ENCODE measurements around the gene PWWP2B. TPM values are rescaled to one million over a fixed set of nuclear protein-coding genes. Genes with fewer than 3 reads are reported as not detected.

PWWP2B gene
- 10 to 100 TPM in 3 of 5 donors, 1 to 10 TPM in 2; 6.1 to 18.4 (median 10.7) TPM for polyA plus RNA-seq (ENCODE audit: insufficient read depth in 1 of 5, insufficient read length in 5 of 5, low replicate concordance in 1 of 5)
- long read RNA-seq, donor 1, transcript PWWP2B-201 (3 exons, 2,651 nt) = major isoform, 7 of 13 reads
- long read RNA-seq, donor 1, partial matches to known transcripts = 5 of 13 reads
- long read RNA-seq, donor 1, other reads (novel, unspliced or antisense) = 0 of 13 reads
- long read RNA-seq, donor 2, partial matches to known transcripts = 0 of 5 reads
- long read RNA-seq, donor 2, other reads (novel, unspliced or antisense) = 0 of 5 reads
- long read RNA-seq, donor 3, transcript PWWP2B-201 (3 exons, 2,651 nt) = major isoform, 7 of 10 reads
- long read RNA-seq, donor 3, partial matches to known transcripts = 0 of 10 reads
- long read RNA-seq, donor 3, other reads (novel, unspliced or antisense) = 0 of 10 reads
- long read RNA-seq, donor 4, partial matches to known transcripts = 0 of 4 reads
- long read RNA-seq, donor 4, other reads (novel, unspliced or antisense) = 0 of 4 reads
- long read RNA-seq, donor 5, partial matches to known transcripts = 0 of 3 reads
- long read RNA-seq, donor 5, other reads (novel, unspliced or antisense) = 0 of 3 reads
- long read RNA-seq, donor 6, transcript PWWP2B-201 (3 exons, 2,651 nt) = major isoform, 10 of 20 reads
- long read RNA-seq, donor 6, partial matches to known transcripts = 6 of 20 reads
- long read RNA-seq, donor 6, other reads (novel, unspliced or antisense) = 0 of 20 reads
- long read RNA-seq, donor 7, partial matches to known transcripts = 0 of 6 reads
- long read RNA-seq, donor 7, other reads (novel, unspliced or antisense) = 0 of 6 reads
- long read RNA-seq, donor 8, partial matches to known transcripts = 0 of 3 reads
- long read RNA-seq, donor 8, other reads (novel, unspliced or antisense) = 0 of 3 reads

DNA sequence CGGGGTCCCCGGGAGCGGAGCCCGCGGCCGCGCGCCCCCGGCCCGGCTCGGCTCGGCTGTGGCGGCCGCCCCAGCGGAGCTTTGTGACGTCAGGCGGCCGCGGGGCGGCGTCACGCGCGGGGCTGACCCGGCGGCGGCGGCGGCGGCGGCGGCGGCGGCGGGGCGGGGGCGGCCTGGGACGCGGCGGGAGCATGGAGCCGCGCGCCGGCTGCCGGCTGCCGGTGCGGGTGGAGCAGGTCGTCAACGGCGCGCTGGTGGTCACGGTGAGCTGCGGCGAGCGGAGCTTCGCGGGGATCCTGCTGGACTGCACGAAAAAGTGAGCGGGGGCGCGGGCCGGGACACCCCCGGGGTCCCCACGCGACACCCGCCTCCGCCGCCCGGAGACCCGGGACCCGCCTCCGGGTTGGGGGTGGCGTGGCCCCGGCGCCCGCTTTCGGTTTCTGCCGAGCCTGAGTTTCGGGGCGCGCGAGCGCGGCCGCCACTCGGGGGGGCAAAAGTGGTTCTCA, at the start of gene PWWP2B:
Gene PWWP2B, plus strand, starts transcription at position 165 of the 506 bp plus-strand sequence. Its CDS starts 27 bp downstream, at position 192.
- DNase-seq = no peak

DNA sequence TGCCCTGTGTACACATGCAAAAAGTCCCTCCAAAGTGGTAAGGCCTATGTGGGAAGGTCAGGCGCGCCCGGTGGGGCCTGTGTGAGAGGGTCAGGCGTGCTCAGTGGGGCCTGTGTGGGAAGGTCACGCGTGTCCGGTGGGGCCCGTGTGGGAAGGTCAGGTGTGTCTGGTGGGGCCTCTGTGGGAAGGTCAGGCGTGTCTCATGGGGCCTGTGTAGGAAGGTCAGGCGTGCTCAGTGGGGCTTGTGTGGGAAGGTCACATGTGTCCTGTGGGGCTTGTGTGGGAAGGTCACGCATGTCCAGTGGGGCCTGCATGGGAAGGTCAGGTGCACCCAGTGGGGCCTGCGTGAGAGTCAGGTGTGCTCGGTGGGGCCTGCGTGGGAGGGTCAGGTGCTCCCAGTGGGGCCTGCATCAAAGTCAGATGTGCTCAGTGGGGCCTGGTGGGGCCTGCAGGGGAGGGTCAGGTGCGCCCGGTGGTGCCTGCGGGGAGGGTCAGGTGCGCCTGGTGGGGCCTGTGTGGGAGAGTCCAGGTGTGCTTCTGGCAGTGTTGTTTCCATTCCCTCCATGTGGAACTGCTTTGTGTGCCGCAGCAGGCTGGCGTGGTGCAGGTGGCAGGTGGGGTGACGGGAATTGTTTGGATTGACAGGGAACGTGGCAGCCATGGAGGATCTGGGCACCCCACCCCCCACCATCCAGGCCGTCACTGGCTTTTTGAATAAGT, 49.6 kb upstream of the PWWP2B start:
- DNase-seq = no peak

DNA sequence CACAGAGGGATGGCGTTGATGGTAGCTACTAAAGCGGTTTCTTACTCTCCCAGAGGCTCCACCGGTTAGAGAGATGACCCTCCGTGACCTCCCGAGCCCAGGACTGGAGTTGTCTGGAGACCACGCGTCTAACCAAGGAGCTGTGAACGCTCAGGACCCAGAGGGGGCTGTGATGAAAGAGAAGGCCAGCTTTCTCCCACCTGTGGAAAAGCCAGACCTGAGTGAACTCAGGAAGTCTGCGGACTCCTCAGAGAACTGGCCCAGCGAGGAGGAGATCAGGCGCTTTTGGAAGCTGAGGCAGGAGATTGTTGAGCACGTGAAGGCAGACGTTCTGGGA, 49.1 kb upstream of the PWWP2B start:
- no peak for DNase-seq

DNA sequence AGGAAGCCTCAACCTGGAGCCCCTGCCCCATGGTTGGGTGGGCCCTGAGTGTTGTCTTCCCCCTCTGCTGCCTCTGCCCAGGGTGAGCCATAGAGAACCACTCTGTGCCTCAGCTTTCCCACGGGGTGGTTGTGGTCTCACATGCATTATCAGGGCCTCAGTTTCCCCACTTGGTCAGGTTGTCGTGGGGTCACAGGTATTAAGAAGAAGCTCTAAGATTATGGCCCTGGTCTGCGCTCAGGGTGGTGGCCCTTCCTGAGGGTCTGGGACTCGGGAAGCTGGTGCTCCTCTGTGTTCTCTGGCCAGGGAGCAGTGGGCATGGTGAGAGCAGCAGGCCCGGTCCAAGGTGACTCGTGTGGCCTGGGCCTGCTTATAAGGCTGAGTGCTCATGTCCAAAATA, 47.2 kb upstream of the PWWP2B start:
- no peak for DNase-seq

DNA sequence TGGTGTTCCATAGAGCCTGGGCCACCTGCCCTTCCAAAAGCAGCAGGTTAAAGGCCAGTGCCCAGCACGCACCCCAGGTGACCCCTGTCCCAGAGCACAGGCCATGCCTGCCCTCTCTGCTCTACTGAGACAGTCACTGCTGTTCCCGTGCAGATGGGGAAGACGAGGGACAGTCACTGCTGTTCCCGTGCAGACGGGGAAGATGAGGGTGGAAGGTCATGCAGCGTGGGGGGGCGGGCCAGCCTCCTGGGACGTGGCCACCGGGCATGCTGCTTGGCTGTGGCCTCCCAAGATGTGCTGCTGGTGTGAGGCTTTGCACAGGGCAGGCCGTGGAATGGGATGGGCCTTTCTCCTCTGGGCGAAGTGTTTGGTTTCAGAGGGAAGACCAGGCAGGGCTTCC, 46.6 kb upstream of the PWWP2B start:
- DNase-seq = no peak

DNA sequence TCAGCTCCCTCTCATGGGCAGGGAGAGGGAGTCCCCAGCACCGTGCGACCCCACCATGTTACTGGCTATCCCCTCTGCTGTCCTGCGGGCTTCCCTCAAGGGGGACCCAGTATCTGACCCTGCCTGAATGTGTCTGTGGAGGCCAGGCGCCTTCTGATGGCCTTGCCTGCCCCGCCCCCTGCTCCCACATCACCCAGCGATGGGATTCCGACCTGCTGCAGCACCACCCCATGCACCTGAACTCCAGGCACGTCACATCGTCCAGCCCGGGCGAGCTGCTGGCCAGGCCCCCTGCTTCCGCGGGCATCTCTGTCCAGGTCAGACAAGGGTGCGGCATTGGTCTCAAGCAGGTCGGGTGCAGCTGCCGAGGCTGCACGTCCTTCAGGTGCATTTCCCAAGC, 46.1 kb upstream of the PWWP2B start:
- DNase-seq = no peak

DNA sequence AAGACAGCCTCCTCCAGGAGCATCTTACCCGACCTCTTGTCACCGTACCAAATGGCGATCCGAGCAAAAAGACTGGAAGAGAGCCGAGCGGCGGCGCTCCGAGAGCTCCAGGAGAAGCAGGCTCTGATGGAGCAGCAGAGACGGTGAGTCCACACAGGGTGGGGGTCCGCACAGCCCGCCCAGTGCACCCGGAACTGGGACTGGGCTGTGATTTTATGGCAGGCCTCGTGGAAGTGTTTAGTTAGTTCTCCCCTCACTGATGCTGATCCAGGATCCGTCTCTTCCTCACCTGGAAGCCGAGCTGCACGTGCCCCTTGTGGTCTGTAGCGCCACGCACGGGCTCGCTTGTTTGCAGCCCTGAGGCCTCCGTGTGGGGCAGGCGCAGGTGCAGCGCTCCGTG, 45.4 kb upstream of the PWWP2B start:
- no peak for DNase-seq

DNA sequence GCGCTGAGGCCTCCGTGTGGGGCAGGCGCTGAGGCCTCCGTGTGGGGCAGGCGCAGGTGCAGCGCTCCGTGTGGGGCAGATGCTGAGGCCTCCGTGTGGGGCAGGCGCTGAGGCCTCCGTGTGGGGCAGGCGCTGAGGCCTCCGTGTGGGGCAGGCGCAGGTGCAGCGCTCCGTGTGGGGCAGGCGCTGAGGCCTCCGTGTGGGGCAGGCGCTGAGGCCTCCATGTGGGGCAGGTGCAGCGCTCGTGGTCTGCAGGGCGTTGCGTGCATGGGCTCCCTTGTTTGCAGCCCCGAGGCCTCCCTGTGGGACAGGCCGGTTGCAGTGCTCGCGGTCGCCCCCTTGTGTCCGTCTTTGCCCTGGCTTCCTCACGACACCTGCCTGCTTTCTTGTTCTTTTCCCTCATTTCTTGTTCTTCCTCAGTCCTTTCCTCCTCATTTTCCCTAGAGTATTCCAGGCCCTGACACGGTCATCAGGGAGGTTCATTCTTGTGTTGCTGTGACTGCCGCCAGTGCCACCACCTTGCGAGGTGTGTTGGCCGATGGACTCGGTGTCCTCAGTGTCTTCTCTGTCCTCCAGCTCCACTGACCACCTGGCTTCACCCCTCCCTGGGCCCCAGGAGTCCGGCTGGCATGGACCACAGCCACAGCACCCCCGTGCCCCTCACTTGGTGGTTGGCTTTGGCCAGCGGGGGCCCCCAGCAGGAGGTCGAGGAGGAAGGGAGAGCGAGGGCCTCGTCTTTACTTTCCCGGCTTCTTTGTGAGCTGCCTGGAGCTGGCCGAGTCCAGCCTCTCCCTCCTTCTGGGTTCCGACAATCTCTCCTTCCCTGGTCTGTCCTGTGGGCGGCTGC, 44.3 kb upstream of the PWWP2B start:
- DNase-seq = peak in 1 of 2 donors; percentile 32

DNA sequence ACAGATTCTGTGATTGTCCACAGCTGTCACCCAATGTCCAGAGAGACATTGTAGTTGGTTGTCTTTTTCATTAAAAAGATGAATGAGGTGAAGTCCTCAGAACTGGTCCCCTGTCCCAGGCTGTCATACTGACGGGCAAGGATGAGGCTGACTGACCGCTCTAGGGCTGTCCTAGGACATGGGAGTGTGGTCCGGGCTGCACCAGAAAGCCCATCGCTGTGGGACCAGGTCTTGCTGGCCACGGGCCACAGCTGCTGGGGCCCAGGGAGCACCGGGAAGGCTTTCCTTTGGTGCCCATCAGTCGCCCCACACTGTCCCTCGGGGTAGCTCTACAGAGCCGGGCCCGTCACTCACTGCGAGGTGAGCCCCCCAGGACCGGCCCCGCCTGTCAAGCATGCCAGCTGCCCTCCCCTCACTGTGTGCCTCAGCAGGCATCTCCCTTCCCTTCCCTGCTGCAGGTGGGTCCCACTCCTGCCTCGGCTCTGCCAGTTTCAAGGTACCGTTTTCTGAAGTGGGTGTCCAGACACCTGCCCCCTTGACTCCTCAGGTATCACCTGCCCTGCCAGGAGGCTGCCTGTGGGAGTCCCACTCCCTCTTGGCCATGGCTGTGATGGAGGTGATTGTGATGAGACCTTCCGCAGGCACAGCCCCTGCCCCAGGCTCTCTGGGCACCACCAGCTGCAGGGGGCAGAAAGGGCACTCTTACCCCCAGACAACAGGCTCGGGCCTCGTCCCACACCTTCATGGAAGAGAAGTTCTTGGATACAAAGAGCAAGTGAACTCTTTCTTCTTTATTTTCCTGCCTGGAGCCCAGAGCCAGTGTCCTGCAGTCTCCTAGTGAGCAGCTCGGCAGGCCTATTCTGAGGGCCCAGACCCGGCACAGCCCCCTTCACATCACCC, 43.3 kb upstream of the PWWP2B start:
- no peak for DNase-seq

DNA sequence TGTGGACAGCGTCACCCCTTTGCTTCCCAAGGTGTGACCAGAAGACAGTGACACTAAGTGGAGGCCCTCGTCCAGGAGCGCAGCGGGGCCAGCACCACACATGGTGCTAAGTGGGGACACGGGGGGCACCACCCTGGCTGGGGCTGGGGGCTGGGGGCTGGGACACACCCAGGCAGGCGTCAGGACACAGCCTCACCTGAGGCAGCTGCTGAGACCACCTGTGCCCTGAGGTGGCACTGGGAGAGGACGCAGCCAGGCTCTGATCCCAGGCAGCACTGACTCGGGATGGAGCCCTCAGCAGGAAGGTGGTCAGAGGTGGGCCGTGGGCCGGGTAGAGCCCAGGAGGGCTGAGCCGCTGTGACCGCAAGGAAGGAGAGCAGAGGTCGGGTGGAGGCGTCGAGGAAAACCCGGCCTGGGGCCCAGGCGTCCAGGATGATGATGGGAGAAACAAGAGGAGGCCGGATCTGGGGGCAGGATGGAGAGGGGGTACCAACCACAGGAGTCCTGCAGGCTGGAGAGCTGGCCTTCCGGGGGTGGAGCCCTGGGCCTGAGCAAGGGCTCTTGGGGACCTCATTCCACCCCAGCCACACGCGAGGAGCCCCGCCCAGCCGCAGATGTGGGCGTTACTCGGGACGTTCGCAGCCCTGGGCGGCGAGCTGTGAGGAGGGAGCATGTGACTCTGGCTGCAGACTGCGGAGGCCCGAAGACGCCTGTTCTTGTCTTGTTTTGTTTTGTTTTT, 42.5 kb upstream of the PWWP2B start:
- DNase-seq = no peak

DNA sequence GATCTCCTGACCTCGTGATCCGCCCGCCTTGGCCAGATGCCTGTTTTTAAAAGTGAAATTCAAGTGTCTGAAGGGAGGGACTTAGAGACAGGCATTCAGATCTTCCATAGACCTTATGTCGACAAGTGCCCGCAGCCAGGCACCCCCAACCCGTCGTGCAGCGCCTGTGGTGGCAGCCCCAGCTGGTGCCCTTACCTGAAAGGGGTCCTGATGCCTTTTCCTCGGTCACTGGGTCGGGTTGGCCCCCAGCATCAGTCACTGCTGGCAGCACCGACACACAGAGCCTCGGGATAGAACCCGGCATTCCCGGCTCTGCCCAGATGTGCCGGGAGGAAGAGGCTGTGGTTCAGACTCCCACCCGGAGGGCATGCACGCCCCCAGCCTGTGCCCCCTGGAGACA, 41.7 kb upstream of the PWWP2B start:
- DNase-seq = no peak

DNA sequence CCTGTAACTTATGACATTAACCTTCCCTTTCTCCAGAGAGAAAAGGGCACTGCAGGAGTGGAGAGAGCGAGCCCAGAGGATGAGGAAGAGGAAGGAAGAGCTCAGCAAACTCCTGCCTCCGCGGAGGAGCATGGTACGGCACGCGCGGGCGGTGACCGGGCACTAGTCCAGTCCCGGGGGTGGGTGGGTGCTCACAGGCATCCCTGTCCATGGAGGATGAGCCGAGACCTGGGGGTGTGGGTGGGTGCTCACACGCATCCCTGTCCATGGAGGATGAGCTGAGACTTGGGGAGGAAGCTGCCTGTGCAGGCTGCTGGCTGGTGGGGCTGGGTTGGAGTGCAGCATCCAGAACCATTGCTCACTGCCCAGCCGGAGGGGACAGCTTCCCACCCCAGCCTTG, 41.2 kb upstream of the PWWP2B start:
- DNase-seq = no peak

DNA sequence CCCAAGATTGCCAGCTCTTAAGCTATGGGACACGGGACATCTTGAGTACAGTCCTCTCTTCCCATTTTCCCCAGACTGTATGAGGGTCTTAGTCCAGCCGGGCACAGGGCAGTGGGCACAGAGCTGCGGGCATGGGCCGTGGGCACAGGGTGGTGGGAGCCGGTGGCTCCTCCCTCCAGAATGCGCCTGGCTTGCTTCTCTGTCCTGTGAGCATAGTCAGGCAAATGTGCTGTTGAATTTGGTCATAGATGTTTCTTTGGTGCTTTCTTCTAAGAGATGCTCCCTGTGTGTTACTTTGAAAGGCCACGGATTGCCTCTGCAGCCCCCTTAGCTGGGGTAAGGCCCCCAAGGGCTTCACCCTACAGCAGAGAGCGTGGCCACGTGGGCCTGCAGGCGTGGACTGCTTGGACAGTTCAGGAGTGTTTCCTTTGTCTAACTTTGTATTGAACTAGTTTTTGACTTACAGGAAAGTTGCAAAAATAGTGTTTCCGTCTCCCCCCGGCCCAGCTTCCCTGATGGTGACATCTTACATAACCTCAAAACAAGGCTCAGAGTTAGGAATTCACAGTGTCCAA, 40.3 kb upstream of the PWWP2B start:
- DNase-seq = no peak

DNA sequence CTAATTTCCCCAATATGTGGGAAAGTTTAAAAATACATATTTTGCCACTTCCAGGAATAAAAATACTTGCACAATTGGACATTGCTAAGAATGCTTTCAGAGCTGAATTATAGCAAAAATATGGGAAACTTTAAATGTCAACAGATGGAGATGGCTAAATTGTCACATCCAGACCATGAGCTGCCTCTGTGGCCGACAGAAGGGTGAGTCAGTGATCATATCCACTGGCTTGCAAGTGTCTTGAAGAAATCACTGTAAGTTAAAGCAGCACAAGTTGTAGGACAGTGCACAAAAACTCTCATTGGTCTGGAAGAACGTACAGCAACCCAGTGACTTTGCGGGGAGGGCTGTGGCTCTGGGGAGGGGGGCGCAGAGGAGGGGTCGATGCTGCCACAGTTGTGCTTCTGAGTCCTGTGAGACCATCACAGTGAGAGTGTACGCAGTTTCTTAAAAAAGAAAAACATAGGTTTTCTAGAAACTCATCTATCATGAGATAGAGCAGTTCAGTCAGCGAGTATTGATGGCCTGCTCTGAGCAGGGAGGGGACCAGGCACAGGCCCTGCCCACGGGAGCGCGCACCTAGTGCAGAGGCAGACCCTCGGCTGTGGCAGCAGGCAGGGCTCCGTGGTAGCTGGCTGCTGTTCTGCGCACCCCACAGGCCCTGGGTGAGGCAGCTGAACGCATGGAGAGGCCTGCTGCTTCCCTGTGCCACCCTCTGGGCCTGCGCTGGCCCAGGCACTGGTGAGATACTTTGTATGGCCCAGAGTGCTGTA, 39.5 kb upstream of the PWWP2B start:
- DNase-seq = no peak

DNA sequence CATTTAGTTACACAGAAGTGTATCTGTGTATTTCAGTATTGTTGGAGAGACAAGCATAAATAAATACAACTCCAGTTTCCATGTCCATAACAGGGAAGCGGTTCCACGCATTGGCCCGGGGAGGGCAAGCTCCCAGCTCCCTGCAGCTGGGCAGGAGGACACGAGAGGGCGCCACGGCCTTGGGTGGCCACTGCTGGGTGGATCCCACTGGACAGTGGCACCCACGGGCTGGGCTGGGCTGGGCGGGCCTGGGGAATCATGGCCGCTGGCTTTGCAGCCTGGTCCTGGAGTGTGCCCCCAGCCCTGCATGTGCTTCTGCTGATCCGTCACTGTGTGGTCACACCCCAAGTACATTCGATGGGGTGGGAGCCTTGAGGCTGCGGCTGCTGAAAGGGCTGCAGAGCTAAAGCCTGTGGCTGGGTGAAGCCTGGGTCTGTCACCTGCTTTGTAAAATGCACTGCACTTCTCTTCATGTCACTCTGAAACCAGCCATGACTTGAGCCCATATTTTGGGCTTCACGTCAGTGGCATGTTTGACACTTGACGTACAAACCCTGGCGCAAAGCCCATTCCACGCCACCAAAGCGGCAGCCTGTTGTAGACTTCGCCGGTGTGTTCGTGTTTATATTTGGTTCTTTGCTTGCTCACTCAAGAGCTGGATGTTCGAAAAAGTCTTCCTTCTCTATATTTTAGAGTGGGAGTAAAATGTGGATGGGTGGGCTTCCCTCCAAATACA, 37.5 kb upstream of the PWWP2B start:
- DNase-seq = no peak

DNA sequence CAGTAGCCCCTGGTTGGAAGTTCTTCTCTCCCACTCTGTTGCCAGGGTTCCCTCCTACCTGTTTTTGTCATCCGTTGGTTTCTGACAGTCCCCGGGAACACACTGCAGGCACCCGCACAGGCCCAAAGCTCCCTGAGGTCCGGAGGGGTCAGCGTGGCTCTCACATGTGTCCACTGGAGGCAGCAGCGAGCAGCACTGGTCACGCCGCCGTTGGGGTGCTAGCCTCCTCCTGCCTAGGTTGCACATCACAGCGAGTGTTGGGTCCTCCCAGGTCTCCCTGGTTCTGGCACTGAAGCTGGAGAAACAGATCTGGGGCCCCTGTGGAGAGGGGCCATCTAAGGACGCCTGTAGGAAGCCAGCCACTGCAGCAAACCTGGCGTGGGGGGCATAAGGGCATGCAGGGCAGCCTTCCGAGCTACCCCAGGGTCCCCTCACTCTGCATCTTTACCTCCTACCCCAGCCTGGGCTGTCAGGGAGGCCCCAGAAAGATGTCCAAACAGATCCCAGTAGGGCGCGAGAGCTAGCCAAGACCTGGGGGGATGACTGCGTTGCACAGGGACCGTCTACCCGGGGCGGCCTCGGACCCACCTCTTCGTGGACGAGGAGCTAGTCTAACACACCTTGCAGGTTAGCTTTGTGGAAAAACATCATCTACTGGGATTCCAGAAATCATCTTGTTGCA, 36.1 kb upstream of the PWWP2B start:
- no peak for DNase-seq
